GM21526 (cell line): ENCODE data around the gene SLC22A4.

Source experiments
- ATAC-seq: cut with Tn5 transposase; IDR thresholded peaks from one replicate; pipeline ENCODE4 v1.9.1; 2021; ENCODE audit warnings: moderate library complexity; ENCODE audit not compliant: unreplicated experiment, low FRiP score

Gene SLC22A4

DNA sequence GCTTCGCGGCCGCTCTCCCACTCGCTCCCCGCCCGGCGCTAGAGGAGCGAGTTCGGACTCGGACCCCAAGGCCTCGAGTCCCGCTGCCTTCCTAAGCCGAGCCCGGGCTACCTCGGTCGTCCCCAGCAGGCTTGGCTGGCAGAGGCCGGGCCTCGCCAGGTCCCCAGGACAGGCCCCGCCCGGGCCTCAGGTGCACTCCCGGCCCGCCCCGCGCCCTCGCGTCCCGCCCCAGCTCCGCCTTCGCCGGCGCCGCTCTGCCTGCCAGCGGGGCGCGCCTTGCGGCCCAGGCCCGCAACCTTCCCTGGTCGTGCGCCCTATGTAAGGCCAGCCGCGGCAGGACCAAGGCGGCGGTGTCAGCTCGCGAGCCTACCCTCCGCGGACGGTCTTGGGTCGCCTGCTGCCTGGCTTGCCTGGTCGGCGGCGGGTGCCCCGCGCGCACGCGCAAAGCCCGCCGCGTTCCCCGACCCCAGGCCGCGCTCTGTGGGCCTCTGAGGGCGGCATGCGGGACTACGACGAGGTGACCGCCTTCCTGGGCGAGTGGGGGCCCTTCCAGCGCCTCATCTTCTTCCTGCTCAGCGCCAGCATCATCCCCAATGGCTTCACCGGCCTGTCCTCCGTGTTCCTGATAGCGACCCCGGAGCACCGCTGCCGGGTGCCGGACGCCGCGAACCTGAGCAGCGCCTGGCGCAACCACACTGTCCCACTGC lies 75.4 kb downstream of the SLC22A4 start, which contains the start of gene SLC22A5:
Gene SLC22A5 (plus strand): TSS at position 237 of the 707 bp plus-strand sequence. CDS start 263 bp downstream, at position 500.
- ATAC-seq = peak; percentile 88

DNA sequence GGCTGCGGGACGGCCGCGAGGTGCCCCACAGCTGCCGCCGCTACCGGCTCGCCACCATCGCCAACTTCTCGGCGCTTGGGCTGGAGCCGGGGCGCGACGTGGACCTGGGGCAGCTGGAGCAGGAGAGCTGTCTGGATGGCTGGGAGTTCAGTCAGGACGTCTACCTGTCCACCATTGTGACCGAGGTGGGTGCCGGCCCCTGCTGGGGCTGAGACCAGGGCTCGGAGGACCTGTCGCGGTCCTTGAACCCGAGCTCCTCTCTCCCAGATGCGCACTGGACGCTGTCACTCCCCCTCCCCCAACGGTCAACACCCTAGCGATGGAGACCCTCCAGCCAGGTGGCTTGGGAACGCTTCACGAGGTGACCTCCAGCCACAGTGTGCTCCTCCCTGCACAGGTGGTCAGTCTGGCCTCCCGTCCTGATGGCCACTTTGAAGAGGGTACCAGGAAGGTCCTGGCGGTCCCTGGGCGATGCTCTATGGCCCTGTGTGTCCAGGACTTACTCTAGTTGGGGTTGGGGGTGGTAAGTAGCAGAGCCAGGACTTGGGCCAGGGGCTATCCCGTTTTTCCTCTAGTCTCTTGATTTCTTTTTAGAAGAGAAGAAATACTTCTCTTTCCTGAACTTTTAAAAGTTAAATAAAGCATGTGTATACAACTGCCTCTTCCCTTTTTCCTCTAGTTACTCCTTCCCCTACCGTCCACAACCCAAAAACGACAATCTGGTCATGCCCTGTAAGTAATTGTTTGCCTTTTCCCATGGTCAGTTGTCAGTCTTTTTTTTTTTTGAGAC lies 76.2 kb downstream of the SLC22A4 start:
- ATAC-seq = no peak

GRCh38 chr5:132370971-132371602 lies 76.9 kb downstream of the SLC22A4 start:
- no peak for ATAC-seq

GRCh38 chr5:132371603-132371994 lies 77.4 kb downstream of the SLC22A4 start:
- ATAC-seq = no peak

DNA sequence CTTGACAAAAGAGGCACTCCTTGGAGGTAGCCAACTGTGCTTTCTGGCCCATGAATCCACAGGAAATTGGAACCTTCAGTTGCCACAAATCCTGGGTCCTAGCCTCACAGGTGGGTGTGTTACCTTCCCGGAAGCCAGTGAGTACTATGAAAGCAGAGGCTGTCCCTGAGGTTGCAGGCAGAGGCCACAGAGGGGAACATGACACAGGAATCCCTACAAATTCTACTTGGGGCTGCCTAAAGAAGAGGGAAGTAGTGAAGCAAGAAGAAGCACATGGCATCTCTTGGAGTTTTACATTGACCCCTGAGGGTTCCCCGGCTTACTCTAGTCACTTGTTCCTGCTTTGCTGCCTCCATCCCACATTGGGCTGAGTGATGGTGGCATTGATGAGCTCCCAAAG lies 77.9 kb downstream of the SLC22A4 start:
- ATAC-seq = no peak

- no peak for ATAC-seq
Measured at GRCh38 chr5:132372542-132372941, 78.3 kb downstream of the SLC22A4 start.

DNA sequence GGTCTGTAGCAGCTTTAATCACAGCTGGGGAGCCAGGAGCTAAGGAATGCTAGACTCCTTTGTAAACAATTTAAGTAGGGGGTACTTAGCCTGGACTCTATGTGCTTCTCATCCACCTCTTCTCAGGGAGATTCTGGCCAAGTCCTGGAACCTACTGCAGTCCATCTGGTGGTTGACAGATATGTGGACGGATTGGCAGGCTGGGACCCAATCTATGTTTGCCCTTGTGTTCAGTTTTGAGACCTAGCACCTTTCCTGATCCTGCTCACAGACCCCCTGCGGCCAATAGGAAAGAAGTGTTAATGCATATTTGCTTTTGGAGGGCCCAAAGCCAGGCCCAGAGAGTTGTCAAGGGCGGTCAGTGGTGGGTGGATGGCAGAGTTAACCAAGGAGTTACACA lies 81.8 kb downstream of the SLC22A4 start:
- no peak for ATAC-seq

DNA sequence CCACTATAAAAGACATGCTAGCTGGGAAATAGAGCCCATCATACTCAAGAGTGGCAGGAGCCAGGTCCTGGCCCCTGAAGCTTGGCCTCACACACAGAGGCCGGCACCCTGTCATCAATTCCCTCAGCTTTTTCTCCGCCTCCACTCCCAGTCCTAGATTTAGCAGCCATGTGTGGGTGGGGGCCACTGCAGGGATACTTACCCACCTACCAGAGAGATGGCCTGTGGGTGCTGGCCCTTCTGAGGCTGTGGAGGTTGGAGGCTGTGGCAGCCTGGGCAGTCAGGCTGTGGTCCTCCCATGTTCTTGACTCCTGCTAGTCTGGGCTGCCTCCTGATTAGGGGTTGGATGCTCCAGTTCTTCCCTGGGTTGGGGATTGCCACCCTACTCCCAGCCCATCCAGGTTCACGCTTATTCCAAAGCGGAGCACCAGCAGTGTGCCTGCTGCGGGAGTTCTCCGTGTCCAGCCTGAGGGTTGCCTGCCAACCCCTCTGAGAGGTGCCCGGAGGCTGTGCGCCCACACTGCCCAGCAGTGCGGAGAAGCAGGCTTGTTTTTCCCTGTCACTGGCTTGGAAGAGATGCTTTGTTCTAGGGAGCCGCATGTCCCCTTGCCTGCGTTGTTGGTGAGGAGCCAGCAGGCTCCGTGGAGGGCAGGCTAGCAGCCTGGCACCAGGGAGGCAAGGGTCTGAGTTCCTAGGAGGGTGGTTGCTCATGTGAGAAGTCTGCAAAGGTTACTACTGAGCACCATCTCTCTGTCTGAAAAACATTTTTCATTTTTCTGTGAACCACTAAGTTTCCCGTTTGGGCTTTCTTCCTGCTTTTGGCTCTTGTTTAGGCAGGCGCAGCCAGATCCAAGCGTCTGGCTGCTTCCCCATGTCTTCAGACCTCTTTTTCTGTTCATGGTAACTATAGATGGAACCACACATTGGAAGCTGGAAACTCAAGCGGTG lies 82.8 kb downstream of the SLC22A4 start:
- ATAC-seq = no peak

DNA sequence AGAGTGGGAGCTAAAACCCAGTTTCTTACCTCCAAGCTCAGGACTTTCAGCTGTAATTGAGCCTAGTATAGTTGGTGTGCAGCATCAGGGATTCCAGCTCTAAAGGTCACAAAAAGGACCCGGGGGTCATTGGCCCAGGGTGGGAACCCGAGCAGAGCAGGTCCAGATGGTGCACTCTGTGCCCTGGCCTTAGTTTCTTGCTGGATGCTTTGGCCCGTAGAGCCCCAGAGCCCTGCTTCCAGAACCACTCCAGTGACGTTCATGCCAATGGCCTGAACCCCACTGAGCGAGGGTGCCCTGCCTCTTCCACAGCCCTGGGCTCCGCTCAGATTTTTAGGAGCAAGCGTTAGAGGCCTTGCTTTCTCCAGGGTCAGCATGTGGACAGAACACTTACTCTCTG lies 83.5 kb downstream of the SLC22A4 start:
- no peak for ATAC-seq

- ATAC-seq = no peak
Measured at GRCh38 chr5:132378580-132378979, 84.4 kb downstream of the SLC22A4 start.

- ATAC-seq = no peak
Measured at GRCh38 chr5:132380047-132380446, 85.9 kb downstream of the SLC22A4 start.

- ATAC-seq = no peak
Measured at GRCh38 chr5:132380741-132381140, 86.5 kb downstream of the SLC22A4 start.

GRCh38 chr5:132381614-132382013 lies 87.4 kb downstream of the SLC22A4 start:
- ATAC-seq = no peak

- ATAC-seq = no peak
Measured at GRCh38 chr5:132383261-132383660, 89.1 kb downstream of the SLC22A4 start.

DNA sequence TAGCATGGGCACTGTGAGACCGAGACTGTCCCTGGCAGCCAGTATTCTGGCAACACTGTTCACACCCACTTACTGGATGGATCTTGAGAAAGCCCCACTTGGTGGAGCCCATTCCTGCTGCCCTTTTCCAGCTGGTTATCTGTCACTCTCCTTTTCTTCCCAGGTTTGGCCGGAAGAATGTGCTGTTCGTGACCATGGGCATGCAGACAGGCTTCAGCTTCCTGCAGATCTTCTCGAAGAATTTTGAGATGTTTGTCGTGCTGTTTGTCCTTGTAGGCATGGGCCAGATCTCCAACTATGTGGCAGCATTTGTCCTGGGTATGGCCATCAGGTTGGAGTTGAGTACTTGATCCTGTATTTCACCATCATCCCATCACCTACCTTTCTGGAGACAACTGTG lies 89.8 kb downstream of the SLC22A4 start:
- no peak for ATAC-seq

- no peak for ATAC-seq
Measured at GRCh38 chr5:132384506-132385050, 90.4 kb downstream of the SLC22A4 start.

- no peak for ATAC-seq
Measured at GRCh38 chr5:132385326-132386105, 91.3 kb downstream of the SLC22A4 start.

GRCh38 chr5:132386644-132387286 lies 92.6 kb downstream of the SLC22A4 start:
- peak; percentile 80 for ATAC-seq

- ATAC-seq = no peak
Measured at GRCh38 chr5:132387640-132388117, 93.5 kb downstream of the SLC22A4 start.
